Measurements from ENCODE around the gene SPEN. TPM values are rescaled to one million over a fixed set of nuclear protein-coding genes. Genes with fewer than 3 reads are reported as not detected.
A peak's percentile ranks its signal among the peaks of the same experiment; 100 is the strongest.

Gene SPEN
- total RNA-seq, 4 donors from 2014 or later = 41.4 to 63.6 (median 42.9) TPM

DNA sequence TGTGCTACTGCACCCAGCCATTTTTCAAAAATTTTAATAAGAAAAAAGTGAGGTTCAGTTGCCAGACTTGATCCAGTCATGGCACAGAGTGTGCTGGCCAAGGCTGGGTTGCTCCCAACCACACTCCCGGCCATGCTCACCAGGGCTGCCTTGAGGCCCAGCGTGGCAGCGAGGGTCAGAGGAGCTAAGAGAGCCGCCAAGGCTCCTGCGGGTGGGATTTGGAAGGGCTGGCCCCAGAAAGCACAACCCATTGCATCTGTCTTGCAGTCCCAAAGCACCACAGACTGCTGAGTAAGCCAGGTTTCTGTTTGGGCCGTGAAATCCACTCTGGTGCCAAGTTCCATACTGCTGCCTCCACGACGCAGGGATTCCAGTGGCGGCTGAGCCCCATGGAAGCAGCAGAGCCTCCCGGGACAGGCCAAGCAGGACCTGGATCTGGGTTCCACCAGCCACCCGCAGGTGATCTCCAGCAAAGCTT, 105.8 kb downstream of the SPEN start:
- intact Hi-C loops (cut with DNase I; ENCODE audit: low total_unique reads) = no loop called here
- DNase-seq (ENCODE audit: low spot score in 2 of 2) = peak in 1 of 2 donors; percentile 83
- H3K4me3 ChIP-seq (ENCODE audit: low read depth, poor library complexity, severe bottlenecking) = no peak overlapping the region
- TF ChIP-seq POLR2A (IDR thresholded peaks at IDR 0.05) = no peak
- TF ChIP-seq, protein P1, sequence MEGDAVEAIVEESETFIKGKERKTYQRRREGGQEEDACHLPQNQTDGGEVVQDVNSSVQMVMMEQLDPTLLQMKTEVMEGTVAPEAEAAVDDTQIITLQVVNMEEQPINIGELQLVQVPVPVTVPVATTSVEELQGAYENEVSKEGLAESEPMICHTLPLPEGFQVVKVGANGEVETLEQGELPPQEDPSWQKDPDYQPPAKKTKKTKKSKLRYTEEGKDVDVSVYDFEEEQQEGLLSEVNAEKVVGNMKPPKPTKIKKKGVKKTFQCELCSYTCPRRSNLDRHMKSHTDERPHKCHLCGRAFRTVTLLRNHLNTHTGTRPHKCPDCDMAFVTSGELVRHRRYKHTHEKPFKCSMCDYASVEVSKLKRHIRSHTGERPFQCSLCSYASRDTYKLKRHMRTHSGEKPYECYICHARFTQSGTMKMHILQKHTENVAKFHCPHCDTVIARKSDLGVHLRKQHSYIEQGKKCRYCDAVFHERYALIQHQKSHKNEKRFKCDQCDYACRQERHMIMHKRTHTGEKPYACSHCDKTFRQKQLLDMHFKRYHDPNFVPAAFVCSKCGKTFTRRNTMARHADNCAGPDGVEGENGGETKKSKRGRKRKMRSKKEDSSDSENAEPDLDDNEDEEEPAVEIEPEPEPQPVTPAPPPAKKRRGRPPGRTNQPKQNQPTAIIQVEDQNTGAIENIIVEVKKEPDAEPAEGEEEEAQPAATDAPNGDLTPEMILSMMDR (IDR thresholded peaks at IDR 0.05) = no peak
- WGBS, 2 donors = 39 to 47% methylated on average over 11 of the region's 11 CpGs

DNA sequence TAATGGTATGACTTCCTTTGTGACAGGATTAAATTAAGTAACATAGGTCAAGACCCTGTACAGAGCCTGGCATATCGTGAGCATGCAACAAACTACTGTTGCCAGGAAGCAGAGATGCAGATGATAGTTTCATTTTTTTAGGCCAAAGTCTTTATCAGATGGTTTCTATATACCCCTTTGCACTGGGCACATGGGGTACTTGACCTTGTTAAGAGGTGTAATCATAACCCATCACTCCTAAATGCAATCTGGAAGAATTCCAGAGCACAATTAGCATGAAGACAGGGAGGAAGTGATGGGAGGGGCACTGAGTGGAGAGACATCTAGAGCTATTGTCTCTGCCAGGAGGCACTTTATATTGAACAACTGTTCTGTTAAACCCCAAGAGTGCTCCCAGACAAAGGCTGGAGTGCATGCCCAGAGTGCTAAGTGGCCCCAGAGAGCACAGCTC, 106.3 kb downstream of the SPEN start:
- no peak overlapping the region for H3K4me3 ChIP-seq (ENCODE audit: low read depth, poor library complexity, severe bottlenecking)
- no peak for TF ChIP-seq POLR2A (IDR thresholded peaks at IDR 0.05)
- TF ChIP-seq, protein P1 (IDR thresholded peaks at IDR 0.05) = no peak
- intact Hi-C loops (cut with DNase I; ENCODE audit: low total_unique reads) = no loop called here
- 10 to 31% methylated on average over 1 of the region's 1 CpG for WGBS, 2 donors
- DNase-seq (ENCODE audit: low spot score in 2 of 2) = peak in 1 of 2 donors; percentile 18

DNA sequence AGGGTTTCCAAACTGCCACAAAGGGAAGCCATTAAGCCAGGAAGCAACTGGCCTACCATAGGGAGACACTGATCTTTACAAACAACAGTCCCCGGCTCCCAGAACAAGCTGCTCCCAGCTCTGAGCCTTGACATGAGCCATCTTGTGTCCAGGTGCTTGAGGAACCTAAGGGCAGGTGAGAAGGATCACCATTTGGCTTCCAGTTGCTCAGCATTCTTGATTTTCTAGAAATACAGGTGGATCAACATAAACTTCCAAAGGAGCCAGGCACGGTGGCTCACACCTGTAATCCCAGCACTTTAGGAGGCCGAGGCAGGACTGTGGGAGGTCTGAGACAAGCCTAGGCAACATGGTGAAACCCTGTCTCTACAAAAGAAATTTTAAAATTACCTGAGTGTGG, 106.8 kb downstream of the SPEN start:
- no peak overlapping the region for H3K4me3 ChIP-seq (ENCODE audit: low read depth, poor library complexity, severe bottlenecking)
- intact Hi-C loops (cut with DNase I; ENCODE audit: low total_unique reads) = no loop called here
- TF ChIP-seq, protein P1 (IDR thresholded peaks at IDR 0.05) = no peak
- TF ChIP-seq POLR2A (IDR thresholded peaks at IDR 0.05) = no peak
- DNase-seq (ENCODE audit: low spot score in 2 of 2) = peak in 1 of 2 donors; percentile 61
- WGBS, 2 donors = 59 to 60% methylated on average over 3 of the region's 3 CpGs

DNA sequence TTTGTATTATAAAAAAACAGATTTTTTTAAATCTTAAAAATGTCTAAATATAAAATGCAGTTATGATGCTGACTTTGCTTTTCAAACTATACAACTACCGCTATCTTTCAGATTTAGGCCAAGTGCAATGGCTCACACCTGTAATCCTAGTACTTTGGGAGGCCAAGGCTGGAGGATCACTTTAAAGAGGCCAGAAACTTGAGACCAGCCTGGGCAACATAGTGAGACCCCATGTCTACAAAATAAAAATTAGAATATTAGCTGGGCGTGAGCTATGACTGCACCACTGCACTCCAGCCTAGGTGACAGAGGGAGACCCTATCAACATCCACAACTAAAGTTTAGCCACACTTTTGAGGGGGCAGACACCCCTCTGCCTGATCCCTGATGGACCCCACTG, 108.0 kb downstream of the SPEN start:
- 98 to 99% methylated on average over 2 of the region's 2 CpGs for WGBS, 2 donors
- intact Hi-C loops (cut with DNase I; ENCODE audit: low total_unique reads) = no loop called here
- DNase-seq (ENCODE audit: low spot score in 2 of 2) = no peak

DNA sequence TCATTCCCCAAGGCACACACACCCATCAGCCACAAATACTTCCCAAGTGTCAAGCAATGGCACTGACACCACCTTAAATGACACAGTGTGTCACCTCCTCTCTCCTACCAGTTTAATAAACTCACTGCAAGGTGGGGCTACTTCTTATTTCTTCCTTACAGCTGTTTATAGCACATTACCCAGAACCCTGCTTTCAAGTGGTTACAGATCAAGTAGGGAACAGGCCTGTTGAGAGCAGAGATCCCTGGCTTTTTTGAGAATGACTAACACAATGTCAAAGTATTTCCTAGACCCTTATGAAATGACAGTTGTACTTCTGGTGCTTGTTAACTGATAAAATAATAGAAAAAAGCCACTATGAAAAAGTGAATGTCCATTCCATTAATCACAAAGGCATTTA, 108.6 kb downstream of the SPEN start:
- DNase-seq (ENCODE audit: low spot score in 2 of 2) = no peak
- intact Hi-C loops (cut with DNase I; ENCODE audit: low total_unique reads) = no loop called here
- TF ChIP-seq POLR2A (IDR thresholded peaks at IDR 0.05) = no peak
- TF ChIP-seq, protein P1 (IDR thresholded peaks at IDR 0.05) = no peak
- no peak overlapping the region for H3K4me3 ChIP-seq (ENCODE audit: low read depth, poor library complexity, severe bottlenecking)

More for the DNA sequence above, 108.0 kb downstream of the SPEN start:
- no peak for TF ChIP-seq POLR2A (IDR thresholded peaks at IDR 0.05)
- TF ChIP-seq, protein P1 (IDR thresholded peaks at IDR 0.05) = no peak
- no peak overlapping the region for H3K4me3 ChIP-seq (ENCODE audit: low read depth, poor library complexity, severe bottlenecking)

All from lower leg skin (tissue), 4 donors.